Amygdala (tissue), 56 donors: ENCODE data around the gene CHEK1.
"Not testable (repeated sequence)": the region's sequence is repeated elsewhere in the genome, so short reads cannot be mapped to it uniquely, and the experiment has no call there.

Experiments
- DNase-seq, 56 donors: peaks; one replicate each; lab custom pipeline; 2025; lab: John Stamatoyannopoulos, UW

Gene CHEK1

DNA sequence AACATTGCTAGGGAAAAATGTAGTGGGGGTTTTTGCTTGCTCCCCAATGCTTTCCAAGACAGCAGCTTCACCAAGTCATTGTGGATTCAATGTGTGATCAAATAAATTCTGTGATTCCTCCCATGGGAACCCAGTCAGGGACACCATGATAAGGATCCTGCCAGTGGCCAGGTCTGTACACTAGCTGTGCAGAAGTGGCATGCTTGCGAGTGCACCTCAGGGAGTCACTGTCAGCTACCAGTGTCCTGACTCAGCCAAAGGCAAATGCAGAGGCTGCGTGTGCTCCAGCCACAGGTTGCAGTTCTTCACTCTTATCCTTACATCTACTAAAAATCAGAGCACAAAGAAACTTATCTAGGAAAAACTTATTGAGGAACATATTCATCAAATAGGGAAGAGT is 65.0 kb downstream of the CHEK1 start:
- no peak for DNase-seq

DNA sequence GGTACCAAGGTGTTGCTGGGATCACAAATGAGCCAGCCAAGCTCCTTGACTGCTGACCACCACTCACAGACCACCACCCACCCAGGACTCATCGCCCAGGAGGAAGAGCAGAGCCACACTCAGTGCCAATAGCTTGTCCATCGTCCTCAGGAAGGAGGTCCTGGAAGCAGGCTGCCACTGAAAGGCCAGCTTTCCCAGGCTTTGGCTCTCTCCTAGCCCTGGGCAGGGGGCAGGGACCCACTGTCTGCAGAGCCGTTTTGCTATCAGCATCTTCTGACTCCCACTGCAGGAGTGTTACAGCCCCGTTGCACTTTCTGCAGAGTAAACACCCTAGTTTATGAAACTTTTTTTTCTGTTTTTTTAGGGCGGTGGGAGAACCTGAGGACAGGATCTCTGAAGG is 67.9 kb downstream of the CHEK1 start:
- no peak for DNase-seq

DNA sequence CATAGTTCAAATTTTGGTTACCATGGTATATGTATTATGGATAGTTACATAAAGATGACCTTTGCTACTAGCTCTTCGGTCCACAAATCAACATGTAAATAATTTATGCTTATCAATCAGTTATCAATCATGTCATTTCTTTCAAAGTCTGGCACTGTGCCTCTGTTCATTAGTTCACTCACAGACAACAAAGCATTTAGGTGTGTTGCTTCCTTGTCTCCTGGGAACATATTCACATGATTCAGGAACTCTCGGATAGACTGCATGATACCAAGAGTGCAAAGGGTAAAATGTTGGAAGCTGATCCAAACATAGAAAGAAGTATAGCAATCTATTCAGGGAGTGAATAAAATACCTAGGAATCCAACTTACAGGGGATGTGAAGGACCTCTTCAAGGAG is 70.0 kb downstream of the CHEK1 start:
- DNase-seq = no peak

DNA sequence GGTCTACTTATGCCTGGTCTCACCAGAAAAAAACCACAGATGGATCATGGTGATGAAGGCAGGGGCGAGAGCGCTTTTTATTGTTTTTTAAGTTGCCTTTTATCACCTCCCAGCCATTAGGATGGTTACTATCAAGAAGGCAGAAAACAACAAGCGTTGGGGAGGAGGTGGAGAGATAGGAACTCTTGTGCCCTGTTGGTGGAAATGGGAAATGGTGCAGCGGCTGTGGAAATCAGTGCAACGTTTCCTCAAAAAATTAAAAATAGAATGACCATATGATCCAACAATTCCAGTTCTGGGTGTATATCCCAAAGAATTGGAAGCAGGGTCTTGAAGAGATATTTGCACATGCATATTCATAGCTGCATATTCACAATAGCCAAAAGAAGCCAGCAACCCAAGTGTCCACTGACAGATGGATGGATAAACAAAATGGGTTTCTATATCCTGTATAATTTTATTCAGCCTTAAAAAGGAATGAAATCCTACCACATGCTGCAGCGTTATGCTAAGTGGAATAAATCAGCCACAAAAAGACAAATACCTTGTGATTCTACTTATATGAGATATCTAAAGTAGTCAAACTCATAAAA is 76.2 kb downstream of the CHEK1 start:
- no peak for DNase-seq

DNA sequence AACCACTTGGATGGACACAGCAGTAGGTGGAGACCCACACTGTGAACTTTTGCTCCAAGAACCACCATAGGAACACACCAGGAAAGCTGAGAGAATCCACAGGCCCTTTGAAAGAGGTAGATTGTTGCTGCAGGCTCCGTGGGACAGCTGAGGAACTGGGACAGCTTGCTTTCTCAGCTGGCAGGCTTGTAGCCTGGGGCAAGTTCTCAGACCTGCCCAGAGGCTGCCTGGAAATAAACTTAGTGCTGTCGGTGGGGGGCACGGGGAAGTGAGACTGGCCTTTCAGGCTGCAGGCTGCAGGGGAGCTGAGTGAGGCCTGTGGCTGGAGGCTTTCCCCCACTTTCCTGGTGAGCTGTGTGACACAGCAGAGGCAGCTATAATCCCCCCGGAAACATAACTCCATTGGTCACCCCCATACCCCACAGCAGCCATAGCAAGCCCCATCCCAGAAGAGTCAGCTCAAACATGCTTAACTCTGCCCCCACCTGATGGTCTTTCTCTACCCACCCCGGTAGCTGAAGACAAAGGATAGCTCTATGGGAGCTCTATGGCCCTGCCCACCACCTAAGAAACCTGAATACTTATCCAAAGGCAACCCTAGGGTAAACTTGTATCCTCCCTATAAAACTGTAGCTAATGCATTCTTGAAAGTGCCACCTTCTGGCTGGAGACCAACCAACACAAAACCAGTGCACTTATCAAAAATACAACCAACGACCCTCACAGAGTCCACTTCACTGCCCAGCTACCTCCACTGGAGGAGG is 77.1 kb downstream of the CHEK1 start:
- DNase-seq = no peak

DNA sequence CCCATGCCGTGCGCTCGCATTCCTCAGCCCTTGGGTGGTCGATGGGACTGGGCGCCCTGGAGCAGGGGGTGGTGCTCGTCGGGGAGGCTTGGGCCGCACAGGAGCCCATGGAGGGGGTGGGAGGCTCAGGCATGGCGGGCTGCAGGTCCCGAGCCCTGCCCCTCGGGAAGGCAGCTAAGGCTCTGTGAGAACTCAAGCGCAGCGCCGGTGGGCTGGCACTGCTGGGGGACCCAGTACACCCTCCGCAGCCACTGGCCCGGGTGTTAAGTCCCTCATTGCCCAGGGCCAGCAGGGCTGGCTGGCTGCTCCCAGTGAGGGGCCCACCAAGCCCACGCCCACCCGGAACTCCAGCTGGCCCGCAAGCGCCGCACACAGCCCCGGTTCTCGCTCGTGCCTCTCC is 79.7 kb downstream of the CHEK1 start:
- DNase-seq = not testable (repeated sequence)

DNA sequence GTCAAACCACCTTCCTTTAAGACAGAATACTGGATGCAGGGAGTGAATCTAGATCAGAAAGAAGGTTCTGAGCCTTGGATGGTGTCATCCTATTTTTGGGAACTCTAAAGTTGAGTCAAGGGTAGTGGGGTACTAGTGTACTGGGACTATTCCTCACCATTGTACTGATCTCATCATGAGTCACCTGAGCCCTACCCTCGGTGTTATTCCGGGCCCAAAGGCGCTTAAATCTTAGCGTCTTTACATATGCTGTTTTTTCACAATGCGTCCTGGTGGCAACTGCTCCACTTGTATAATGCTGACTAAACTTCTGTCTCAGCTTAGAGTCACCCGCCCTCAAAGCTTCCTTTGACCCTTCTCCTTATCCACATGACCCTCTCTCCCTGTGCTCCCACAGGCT is 95.8 kb downstream of the CHEK1 start:
- DNase-seq = no peak

DNA sequence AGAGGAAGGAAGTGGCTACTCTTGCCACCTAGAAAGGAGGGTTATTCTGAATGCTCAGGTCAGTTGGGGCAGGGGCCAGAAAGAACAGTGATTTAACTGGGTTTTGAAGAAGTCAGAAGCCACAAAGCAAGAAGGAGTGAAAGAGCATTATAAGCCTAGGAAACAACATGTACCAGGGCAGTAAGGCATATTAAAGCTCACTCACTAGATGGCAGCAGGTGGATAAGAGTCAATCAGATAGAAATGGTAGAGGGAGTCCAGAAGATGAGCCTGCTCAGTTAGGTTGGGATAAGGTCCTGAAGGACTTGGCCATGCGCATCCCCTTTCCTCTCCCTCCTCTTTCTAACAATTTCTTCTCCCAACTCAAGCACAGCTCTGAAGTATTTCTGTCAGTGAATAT is 99.2 kb downstream of the CHEK1 start:
- no peak for DNase-seq
